GM18526 (cell line): Measurements from ENCODE around the gene DCD.

Source experiments
- POLR2A ChIP-seq: IDR thresholded peaks from 3 replicates; pipeline ENCODE4 v1.6.1; 2011; ENCODE audit not compliant: insufficient read length; ENCODE audit errors: extremely low read depth

DCD gene

GRCh38 chr12:54627304-54627703, 20.9 kb downstream of the DCD start:
- no peak for TF ChIP-seq POLR2A

DNA sequence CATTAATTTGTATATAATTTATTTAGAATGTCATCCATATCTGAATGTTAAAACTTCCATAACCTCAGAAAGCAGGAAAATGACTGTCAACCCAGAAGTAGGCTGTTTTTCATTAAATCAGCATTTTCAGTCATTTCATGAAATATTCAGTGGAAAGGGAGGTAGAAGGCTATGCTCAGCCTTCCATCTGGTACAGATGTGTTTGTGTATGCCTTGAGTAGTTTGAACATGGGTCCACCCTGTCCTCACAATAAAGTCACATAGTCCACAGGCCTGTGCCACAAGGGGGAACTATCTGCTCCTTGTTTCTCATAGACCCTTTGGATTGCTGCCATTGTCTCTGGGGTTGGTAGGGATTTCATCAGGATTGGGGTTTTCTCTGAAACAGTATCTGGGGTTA, 22.6 kb downstream of the DCD start:
- no peak for TF ChIP-seq POLR2A

DNA sequence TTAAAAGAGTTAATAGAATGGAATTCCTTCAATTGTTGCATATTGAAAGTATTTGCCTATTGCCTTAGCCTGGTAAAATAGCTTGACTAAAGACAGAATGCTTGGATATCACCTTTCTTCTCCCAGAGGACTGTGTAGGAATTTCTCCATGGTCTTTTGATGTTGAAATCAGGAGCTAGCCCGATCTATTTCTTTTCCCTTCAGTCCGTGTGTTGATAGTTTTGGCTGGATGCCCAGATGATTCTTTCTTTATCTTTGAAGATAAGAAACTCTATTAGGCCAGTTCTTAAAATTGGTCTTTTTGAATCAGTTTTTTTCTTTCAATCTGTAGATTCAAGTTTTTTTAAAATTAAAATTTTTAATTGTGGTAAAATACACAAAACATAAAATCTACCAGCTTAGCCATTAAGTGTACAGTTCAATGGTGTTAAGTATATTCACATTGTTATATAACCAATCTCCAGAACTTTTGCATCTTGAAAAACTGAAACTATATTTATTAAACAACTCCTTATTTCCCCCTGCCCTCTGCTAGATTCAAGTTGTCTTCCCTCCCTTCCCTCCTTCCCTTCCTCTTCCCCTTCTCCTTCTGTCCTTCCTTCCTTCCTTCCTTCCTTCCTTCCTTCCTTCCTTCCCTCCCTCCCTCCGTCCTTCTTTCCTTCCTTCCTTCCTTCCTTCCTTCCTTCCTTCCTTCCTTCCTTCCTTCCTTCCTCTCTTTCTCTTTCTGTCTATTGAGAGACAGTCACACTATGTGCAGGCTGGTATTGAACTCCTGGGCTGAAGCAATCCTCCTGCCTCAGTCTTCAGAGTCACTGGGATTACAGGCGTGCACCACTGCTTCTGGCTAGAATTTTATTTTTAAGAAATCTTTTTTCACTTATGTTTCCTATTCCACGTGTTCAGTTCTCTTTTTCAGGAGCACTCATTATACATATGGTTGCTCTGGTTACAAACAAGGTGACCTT, 23.6 kb downstream of the DCD start:
- TF ChIP-seq POLR2A = no peak

GRCh38 chr12:54622463-54623183, 25.5 kb downstream of the DCD start:
- no peak for TF ChIP-seq POLR2A

DNA sequence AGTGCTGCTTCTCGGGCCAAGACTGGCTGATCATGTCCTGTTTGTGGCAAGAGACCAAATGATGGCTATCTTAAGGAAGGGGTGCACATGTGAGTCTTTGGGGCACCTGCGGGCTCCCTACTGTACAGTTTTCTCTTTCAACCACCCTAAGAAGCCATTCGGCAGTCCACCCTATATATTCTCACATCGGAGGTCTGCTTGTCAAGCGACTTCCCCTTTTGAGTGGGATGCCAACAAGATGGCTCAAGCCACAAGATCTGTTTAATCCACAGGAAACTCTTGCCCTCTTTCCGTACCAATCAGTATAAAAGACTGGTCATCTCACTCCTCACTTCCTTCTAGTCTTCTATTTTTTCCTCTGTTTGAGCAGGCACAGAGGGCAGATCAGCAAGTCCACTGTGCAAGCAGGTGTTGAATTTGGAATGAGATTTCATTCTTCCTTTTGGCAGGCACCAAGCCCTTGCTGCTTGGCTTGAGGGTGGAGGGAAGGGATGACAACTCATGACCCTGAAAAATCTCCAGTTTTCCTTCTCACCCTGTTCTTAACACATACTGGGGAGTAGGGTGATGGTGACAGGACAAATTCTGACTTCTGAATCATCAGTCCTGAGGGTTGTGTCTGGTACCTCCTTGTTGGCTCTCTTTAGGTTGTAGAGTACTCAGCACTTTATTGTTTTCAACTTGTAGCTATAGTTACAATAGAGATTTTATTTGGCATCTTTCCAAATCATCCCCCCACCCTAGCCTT, 31.1 kb downstream of the DCD start:
- TF ChIP-seq POLR2A = no peak

GRCh38 chr12:54612225-54612750, 35.9 kb downstream of the DCD start:
- TF ChIP-seq POLR2A = no peak

DNA sequence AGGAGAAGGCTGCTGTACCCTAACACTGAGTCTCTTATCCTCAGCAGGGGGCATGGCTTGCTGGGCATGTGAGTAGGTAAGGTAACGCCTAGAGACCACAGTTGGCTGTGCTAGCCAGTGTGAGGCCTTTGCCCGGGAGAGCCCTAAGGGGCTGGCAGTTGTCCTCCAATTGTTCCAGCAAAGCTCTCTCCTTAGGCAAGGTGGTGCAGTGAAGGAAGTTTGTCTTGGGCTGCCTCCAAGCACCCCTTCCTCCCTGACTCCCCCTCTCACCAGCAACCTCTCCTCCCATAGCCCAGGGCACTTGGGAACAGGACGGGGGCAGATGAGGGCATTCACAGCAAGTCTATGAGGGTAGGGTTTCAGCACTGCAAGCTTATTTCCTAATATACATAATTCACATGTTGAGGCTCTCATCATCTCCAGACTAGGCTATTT, 36.4 kb downstream of the DCD start:
- no peak for TF ChIP-seq POLR2A

DNA sequence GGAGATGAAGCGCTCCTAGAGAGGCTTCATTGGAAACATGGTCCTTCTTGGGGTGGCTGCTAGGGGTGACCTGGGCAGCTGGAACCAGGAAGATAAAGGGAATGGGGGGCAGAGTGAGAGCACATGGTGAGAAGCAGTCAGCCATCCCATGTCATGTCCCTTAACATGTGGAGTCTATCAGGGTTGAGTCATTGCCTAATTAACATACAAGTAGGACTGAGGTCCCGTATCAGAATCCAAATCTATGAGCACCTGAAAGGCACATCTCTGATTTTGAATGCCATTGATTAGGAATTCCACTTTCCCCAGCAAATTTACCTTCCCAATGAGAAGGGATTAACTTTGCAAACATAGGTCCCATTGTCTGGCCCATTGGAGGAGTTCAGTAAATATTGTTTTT, 39.4 kb downstream of the DCD start:
- no peak for TF ChIP-seq POLR2A

- no peak for TF ChIP-seq POLR2A
These were observed 40.0 kb downstream of the DCD start for GRCh38 chr12:54608156-54608555.

GRCh38 chr12:54606556-54606955, 41.6 kb downstream of the DCD start:
- no peak for TF ChIP-seq POLR2A

- no peak for TF ChIP-seq POLR2A
These were observed 42.8 kb downstream of the DCD start for GRCh38 chr12:54605138-54605970.

GRCh38 chr12:54604436-54604835, 43.7 kb downstream of the DCD start:
- TF ChIP-seq POLR2A = no peak

DNA sequence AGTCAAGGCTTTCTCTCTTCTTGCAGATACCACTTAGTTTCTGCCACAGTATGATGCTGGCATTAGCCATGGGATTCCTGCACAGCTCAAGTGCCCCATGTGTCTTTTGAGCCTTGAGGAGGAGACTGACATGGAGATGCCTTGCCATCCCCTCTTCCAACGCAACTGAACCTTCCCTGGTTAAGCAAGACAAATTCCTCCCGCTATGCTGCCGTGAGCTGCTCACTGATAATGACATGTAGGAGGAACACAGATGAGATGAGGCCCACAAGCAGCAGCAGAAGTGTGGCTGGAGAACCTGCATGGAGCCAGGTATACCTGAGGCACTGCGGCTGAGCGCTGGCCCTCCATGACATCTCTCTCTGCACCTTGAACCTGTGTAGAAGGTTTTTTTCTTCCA, 44.3 kb downstream of the DCD start:
- TF ChIP-seq POLR2A = no peak

DNA sequence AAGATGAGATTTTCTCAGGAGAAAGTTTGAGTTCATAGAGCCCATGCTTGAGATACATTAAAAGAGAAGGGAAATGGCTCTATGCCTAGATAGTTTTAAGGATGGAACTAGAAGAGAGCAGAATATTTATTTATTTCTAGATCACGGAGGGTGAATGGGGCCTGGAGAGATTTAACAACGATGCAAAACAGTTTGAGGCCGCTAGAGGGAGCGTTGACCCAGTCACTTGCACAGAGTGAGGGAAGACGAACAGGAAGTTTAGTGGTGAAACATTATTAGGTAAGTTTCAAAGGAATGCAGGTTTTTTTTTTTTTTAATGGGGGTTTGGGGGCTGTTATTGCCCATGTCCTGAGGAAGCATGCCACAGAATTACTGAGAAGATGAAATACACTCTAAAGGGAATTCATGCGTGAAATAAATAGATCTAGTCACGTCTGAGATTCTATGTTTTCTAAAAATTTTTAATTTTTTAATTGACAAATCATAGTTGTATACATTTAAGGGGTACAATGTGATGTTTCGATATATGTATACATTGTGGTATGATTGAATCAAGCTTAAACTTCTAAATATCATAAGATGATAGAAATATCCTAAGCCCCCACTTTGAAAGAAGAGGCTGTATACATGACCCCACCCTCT, 44.9 kb downstream of the DCD start:
- no peak for TF ChIP-seq POLR2A
